CD1c-positive myeloid dendritic cell (primary cell): ENCODE results near the gene KLHL28.
A peak's percentile ranks its signal among the peaks of the same experiment; 100 is the strongest.
"Not testable (repeated sequence)": the region's sequence is repeated elsewhere in the genome, so short reads cannot be mapped to it uniquely, and the experiment has no call there.

Experiments
- DNase-seq: peaks from one replicate; pipeline ENCODE4 v3.0.0-alpha.2; 2016; ENCODE audit errors: extremely low spot score

The KLHL28 gene

GRCh38 chr14:44897041-44897844, 64.5 kb downstream of the KLHL28 start:
- DNase-seq, result peak; percentile 98

- no peak for DNase-seq
These were observed 65.3 kb downstream of the KLHL28 start for GRCh38 chr14:44896275-44897040.

GRCh38 chr14:44895716-44896115, 66.0 kb downstream of the KLHL28 start:
- no peak for DNase-seq

GRCh38 chr14:44893535-44893934, 68.2 kb downstream of the KLHL28 start:
- no peak for DNase-seq

- DNase-seq, result not testable (repeated sequence)
These were observed 69.9 kb downstream of the KLHL28 start for GRCh38 chr14:44891726-44892372.

GRCh38 chr14:44889595-44890471, 71.9 kb downstream of the KLHL28 start:
- no peak for DNase-seq

- no peak for DNase-seq
These were observed 74.2 kb downstream of the KLHL28 start for GRCh38 chr14:44887596-44887955.

- DNase-seq, result no peak
These were observed 74.7 kb downstream of the KLHL28 start for GRCh38 chr14:44886860-44887595.

GRCh38 chr14:44880791-44881190, 81.0 kb downstream of the KLHL28 start:
- DNase-seq, result no peak
